Stimulated activated naive CD8-positive, alpha-beta T cell treated with anti-CD3 and anti-CD28 coated beads, Interleukin-15, Interleukin-2, amounts not matched to agents 100 ng/mL and 50 ng/mL, for 24 hours (primary cell): ENCODE data around the gene CFI.
A peak's percentile ranks its signal among the peaks of the same experiment; 100 is the strongest.
"Not testable (repeated sequence)": the region's sequence is repeated elsewhere in the genome, so short reads cannot be mapped to it uniquely, and the experiment has no call there.

Source experiments
- H3K27ac Mint-ChIP-seq: one replicate; pipeline ENCODE4 v1.8.0; 2021; ENCODE audit warnings: mild to moderate bottlenecking, mixed read lengths
- H3K27me3 Mint-ChIP-seq: one replicate; pipeline ENCODE4 v1.8.0; 2021; ENCODE audit warnings: mixed read lengths
- H3K36me3 Mint-ChIP-seq: one replicate; pipeline ENCODE4 v1.8.0; 2021; ENCODE audit warnings: low read depth, mixed read lengths
- H3K4me1 Mint-ChIP-seq: one replicate; pipeline ENCODE4 v1.8.0; 2021; ENCODE audit warnings: low read depth, mixed read lengths
- H3K4me3 Mint-ChIP-seq: one replicate; pipeline ENCODE4 v1.8.0; 2021; ENCODE audit warnings: mild to moderate bottlenecking, mixed read lengths
- H3K9me3 Mint-ChIP-seq: one replicate; pipeline ENCODE4 v1.8.0; 2021; ENCODE audit warnings: mixed read lengths

CFI gene

GRCh38 chr4:109811707-109812106 is 9.9 kb upstream of the CFI start:
- Mint-ChIP-seq H3K9me3 (no peaks in the 10 kb centered on the region), H3K4me1 (peaks cover 17% of the 10 kb centered on the region), H3K36me3 (peaks cover 11% of the 10 kb centered on the region), H3K27me3 (no peaks in the 10 kb centered on the region), H3K4me3 (no peak overlapping the region), H3K27ac (no peak overlapping the region)

- Mint-ChIP-seq H3K9me3 (no peaks in the 10 kb centered on the region), H3K4me1 (peaks cover 8% of the 10 kb centered on the region), H3K36me3 (peaks cover 3% of the 10 kb centered on the region), H3K4me3 (no peak overlapping the region), H3K27me3 (no peaks in the 10 kb centered on the region), H3K27ac (no peak overlapping the region)
Measured at GRCh38 chr4:109810552-109811387, 9.0 kb upstream of the CFI start.

GRCh38 chr4:109809655-109810054 is 7.9 kb upstream of the CFI start:
- no peak overlapping the region for H3K27ac Mint-ChIP-seq
- no peaks in the 10 kb centered on the region for H3K9me3 Mint-ChIP-seq
- no peak overlapping the region for H3K4me3 Mint-ChIP-seq
- H3K27me3 Mint-ChIP-seq = no peaks in the 10 kb centered on the region
- peaks cover 2% of the 10 kb centered on the region for H3K4me1 Mint-ChIP-seq
- no peaks in the 10 kb centered on the region for H3K36me3 Mint-ChIP-seq

GRCh38 chr4:109803924-109804571 is 2.2 kb upstream of the CFI start:
- Mint-ChIP-seq H3K4me3 (no peak overlapping the region), H3K27ac (no peak overlapping the region), H3K36me3 (no peaks in the 10 kb centered on the region), H3K27me3 (no peaks in the 10 kb centered on the region), H3K4me1 (no peaks in the 10 kb centered on the region), H3K9me3 (no peaks in the 10 kb centered on the region)

GRCh38 chr4:109801099-109801789 is 555 bp downstream of the CFI start:
- Mint-ChIP-seq H3K27me3 (no peaks in the 10 kb centered on the region), H3K4me3 (no peak overlapping the region), H3K36me3 (no peaks in the 10 kb centered on the region), H3K27ac (no peak overlapping the region), H3K4me1 (no peaks in the 10 kb centered on the region), H3K9me3 (no peaks in the 10 kb centered on the region)

- peaks cover 4% of the 10 kb centered on the region for H3K27me3 Mint-ChIP-seq
- no peak overlapping the region for H3K27ac Mint-ChIP-seq
- H3K4me3 Mint-ChIP-seq = no peak overlapping the region
- H3K4me1 Mint-ChIP-seq = no peaks in the 10 kb centered on the region
- H3K36me3 Mint-ChIP-seq = no peaks in the 10 kb centered on the region
- peaks cover 11% of the 10 kb centered on the region for H3K9me3 Mint-ChIP-seq
Measured at GRCh38 chr4:109798866-109799265, 2.9 kb downstream of the CFI start.

- Mint-ChIP-seq H3K9me3 (peaks cover 17% of the 10 kb centered on the region), H3K4me1 (no peaks in the 10 kb centered on the region), H3K27me3 (peaks cover 10% of the 10 kb centered on the region), H3K36me3 (no peaks in the 10 kb centered on the region), H3K4me3 (no peak overlapping the region), H3K27ac (no peak overlapping the region)
Measured at GRCh38 chr4:109795059-109795458, 6.7 kb downstream of the CFI start.

GRCh38 chr4:109787807-109788206 is 14.0 kb downstream of the CFI start:
- H3K4me3 Mint-ChIP-seq = no peak overlapping the region
- H3K27me3 Mint-ChIP-seq = peaks cover 15% of the 10 kb centered on the region
- no peaks in the 10 kb centered on the region for H3K4me1 Mint-ChIP-seq
- no peak overlapping the region for H3K27ac Mint-ChIP-seq
- H3K36me3 Mint-ChIP-seq = no peaks in the 10 kb centered on the region
- peaks cover 16% of the 10 kb centered on the region for H3K9me3 Mint-ChIP-seq

- H3K27ac Mint-ChIP-seq = no peak overlapping the region
- no peak overlapping the region for H3K4me3 Mint-ChIP-seq
- peaks cover 15% of the 10 kb centered on the region for H3K27me3 Mint-ChIP-seq
- H3K9me3 Mint-ChIP-seq = peaks cover 16% of the 10 kb centered on the region
- H3K36me3 Mint-ChIP-seq = no peaks in the 10 kb centered on the region
- H3K4me1 Mint-ChIP-seq = no peaks in the 10 kb centered on the region
Measured at GRCh38 chr4:109786846-109787245, 15.0 kb downstream of the CFI start.

- not testable (repeated sequence) for H3K27me3 Mint-ChIP-seq, H3K4me3 Mint-ChIP-seq, H3K4me1 Mint-ChIP-seq, H3K36me3 Mint-ChIP-seq, H3K9me3 Mint-ChIP-seq, H3K27ac Mint-ChIP-seq
Measured at GRCh38 chr4:109782092-109782491, 19.7 kb downstream of the CFI start.

GRCh38 chr4:109764789-109765402 is 36.9 kb downstream of the CFI start:
- H3K4me1 Mint-ChIP-seq = peaks cover 16% of the 10 kb centered on the region
- H3K27me3 Mint-ChIP-seq = peaks cover 31% of the 10 kb centered on the region
- no peaks in the 10 kb centered on the region for H3K9me3 Mint-ChIP-seq
- H3K27ac Mint-ChIP-seq = no peak overlapping the region
- no peak overlapping the region for H3K4me3 Mint-ChIP-seq
- no peaks in the 10 kb centered on the region for H3K36me3 Mint-ChIP-seq

- Mint-ChIP-seq H3K4me1 (peaks cover 16% of the 10 kb centered on the region), H3K9me3 (no peaks in the 10 kb centered on the region), H3K4me3 (no peak overlapping the region), H3K36me3 (no peaks in the 10 kb centered on the region), H3K27ac (no peak overlapping the region), H3K27me3 (peaks cover 31% of the 10 kb centered on the region)
Measured at GRCh38 chr4:109764376-109764775, 37.4 kb downstream of the CFI start.

- Mint-ChIP-seq H3K27me3 (peaks cover 35% of the 10 kb centered on the region), H3K4me1 (peaks cover 16% of the 10 kb centered on the region), H3K27ac (no peak overlapping the region), H3K9me3 (no peaks in the 10 kb centered on the region), H3K36me3 (no peaks in the 10 kb centered on the region), H3K4me3 (peak overlapping the region; percentile 30)
Measured at GRCh38 chr4:109760682-109761081, 41.1 kb downstream of the CFI start.

- Mint-ChIP-seq H3K4me1 (peaks cover 7% of the 10 kb centered on the region), H3K36me3 (no peaks in the 10 kb centered on the region), H3K27me3 (peaks cover 10% of the 10 kb centered on the region), H3K27ac (no peak overlapping the region), H3K9me3 (no peaks in the 10 kb centered on the region), H3K4me3 (no peak overlapping the region)
Measured at GRCh38 chr4:109755656-109756055, 46.1 kb downstream of the CFI start.
